GM18517 (cell line): ENCODE measurements around the gene CCNDBP1.

Experiments used
- ATAC-seq: cut with Tn5 transposase; IDR thresholded peaks from one replicate; pipeline ENCODE4 v1.9.1; 2021; ENCODE audit warnings: mild to moderate bottlenecking, moderate library complexity; ENCODE audit not compliant: unreplicated experiment

CCNDBP1 gene

GRCh38 chr15:43243020-43243645 lies 57.9 kb downstream of the CCNDBP1 start:
- ATAC-seq, result no peak

GRCh38 chr15:43244092-43244491 lies 58.9 kb downstream of the CCNDBP1 start:
- ATAC-seq, result no peak

- ATAC-seq, result no peak
These were observed 61.1 kb downstream of the CCNDBP1 start for GRCh38 chr15:43246261-43246774.
